Activated CD4-positive, alpha-beta memory T cell treated with anti-CD3 and anti-CD28 coated beads for 36 hours (primary cell): Measurements from ENCODE around the gene HMGB1. TPM values are rescaled to one million over a fixed set of nuclear protein-coding genes. Genes with fewer than 3 reads are reported as not detected.
A peak's percentile ranks its signal among the peaks of the same experiment; 100 is the strongest.

ENCODE experiments used
- CTCF ChIA-PET: fragments of 350-600 bp; sonication (Branson Sonifier 250); formaldehyde crosslinking; loops from one replicate; lab custom pipeline; 2021; ENCODE audit warnings: antibody characterized with exemption, inconsistent platforms; lab: Charles Lee
- POLR2A ChIA-PET: fragments of 350-600 bp; sonication (Branson Sonifier 250); formaldehyde crosslinking; loops from one replicate; lab custom pipeline; 2021; ENCODE audit warnings: antibody characterized with exemption; lab: Charles Lee
- DNase-seq: peaks from one replicate; pipeline ENCODE4 v3.0.0-alpha.2; 2020
- H3K27ac Mint-ChIP-seq: one replicate; pipeline ENCODE4 v1.8.0; 2021; ENCODE audit warnings: mixed read lengths
- H3K27me3 Mint-ChIP-seq: one replicate; pipeline ENCODE4 v1.8.0; 2021; ENCODE audit warnings: mixed read lengths
- H3K36me3 Mint-ChIP-seq: one replicate; pipeline ENCODE4 v1.8.0; 2021; ENCODE audit warnings: mixed read lengths
- H3K4me1 Mint-ChIP-seq: one replicate; pipeline ENCODE4 v1.8.0; 2021; ENCODE audit warnings: low read depth, mixed read lengths
- H3K4me3 Mint-ChIP-seq: one replicate; pipeline ENCODE4 v1.8.0; 2021; ENCODE audit warnings: mild to moderate bottlenecking, mixed read lengths
- H3K9me3 Mint-ChIP-seq: one replicate; pipeline ENCODE4 v1.8.0; 2021; ENCODE audit warnings: mixed read lengths
- intact Hi-C: fragments of 100-400 bp; cut with micrococcal nuclease; formaldehyde crosslinking; loops from one replicate; pipeline ENCODE4 v1.15.1; 2023
- total RNA-seq, 2 experiments: library from RNA; stranded (reverse); gene quantifications; one replicate each; pipeline ENCODE4 v1.2.3, GENCODE V29; 2021

HMGB1 gene
- total RNA-seq, result 100 to 1,000 TPM; 689 to 693 TPM

- Mint-ChIP-seq H3K27ac (peak within 1 kb of the TSS; percentile 99), H3K36me3 (peaks cover 29% of the 10 kb centered on the region), H3K4me1 (peaks cover 31% of the 10 kb centered on the region), H3K4me3 (peak within 1 kb of the TSS; percentile 89), H3K27me3 (peaks cover 3% of the 10 kb centered on the region), H3K9me3 (no peaks in the 10 kb centered on the region)
- peak; percentile 99 for DNase-seq
- CTCF ChIA-PET, result interaction anchor here (1.6 to 2.2 kb wide), 2 partner anchors 150 to 338 kb away, joined by 3 to 8 read pairs; no protein-coding TSS in a partner anchor
- intact Hi-C loops, result loop anchor here (1.0 to 10.0 kb wide), 13 partner anchors 35 to 871 kb away; partner anchors contain the start of genes KATNAL1, SLC7A1, UBE2L5 and UBL3
- POLR2A ChIA-PET, result interaction anchor here (0.5 to 3.8 kb wide), 11 partner anchors 9 to 616 kb away, joined by 3 to 46 read pairs (median 3); partner anchors contain the start of genes UBL3 and USPL1
Measured at GRCh38 chr13:30465593-30466357, at the start of gene HMGB1. Gene HMGB1 (minus strand): TSS chr13:30465936. CDS start chr13:30463680, 2,256 bp downstream.

GRCh38 chr13:30510811-30511371 lies 45.2 kb upstream of the HMGB1 start:
- Mint-ChIP-seq H3K27me3 (no peaks in the 10 kb centered on the region), H3K27ac (no peak overlapping the region), H3K4me1 (no peaks in the 10 kb centered on the region), H3K9me3 (no peaks in the 10 kb centered on the region), H3K36me3 (no peaks in the 10 kb centered on the region), H3K4me3 (no peak overlapping the region)
- POLR2A ChIA-PET, result no interaction called here
- CTCF ChIA-PET, result no interaction called here
- DNase-seq, result no peak
- intact Hi-C loops, result no loop called here

GRCh38 chr13:30510091-30510490 lies 44.4 kb upstream of the HMGB1 start:
- no peaks in the 10 kb centered on the region for H3K9me3 Mint-ChIP-seq
- CTCF ChIA-PET, result no interaction called here
- no peak overlapping the region for H3K4me3 Mint-ChIP-seq
- intact Hi-C loops, result no loop called here
- POLR2A ChIA-PET, result no interaction called here
- no peak for DNase-seq
- no peaks in the 10 kb centered on the region for H3K36me3 Mint-ChIP-seq
- H3K4me1 Mint-ChIP-seq, result no peaks in the 10 kb centered on the region
- no peak overlapping the region for H3K27ac Mint-ChIP-seq
- no peaks in the 10 kb centered on the region for H3K27me3 Mint-ChIP-seq

GRCh38 chr13:30509254-30510050 lies 43.7 kb upstream of the HMGB1 start:
- Mint-ChIP-seq H3K4me3 (no peak overlapping the region), H3K9me3 (no peaks in the 10 kb centered on the region), H3K4me1 (peaks cover 2% of the 10 kb centered on the region), H3K36me3 (no peaks in the 10 kb centered on the region), H3K27ac (no peak overlapping the region), H3K27me3 (no peaks in the 10 kb centered on the region)
- ChIA-PET POLR2A (interaction anchor here (0.6 kb wide), 1 partner anchor 18 kb away, joined by 4 read pairs; no protein-coding TSS in a partner anchor), CTCF (no interaction called here)
- DNase-seq, result no peak
- intact Hi-C loops, result no loop called here

DNA sequence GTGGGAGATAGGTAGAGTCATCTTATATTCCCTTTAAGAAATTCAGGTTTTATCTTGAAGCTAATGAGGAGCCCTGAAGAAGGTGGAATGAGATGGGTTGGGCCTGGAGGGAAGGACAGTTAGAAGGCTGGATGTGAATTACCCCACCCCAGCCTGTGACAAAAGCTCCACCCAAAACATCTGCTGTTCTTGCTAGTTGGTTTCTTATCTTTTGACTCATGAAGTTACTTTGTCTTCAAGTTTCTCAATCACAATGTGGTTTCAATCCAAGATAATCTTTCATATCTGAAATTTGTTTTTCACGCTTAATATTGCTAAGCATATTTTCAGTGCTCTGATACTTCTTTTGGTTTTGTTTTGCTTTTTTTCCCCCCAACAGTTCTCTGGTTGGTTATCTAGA lies 38.3 kb upstream of the HMGB1 start:
- CTCF ChIA-PET, result no interaction called here
- DNase-seq, result peak; percentile 32
- H3K27me3 Mint-ChIP-seq, result no peaks in the 10 kb centered on the region
- POLR2A ChIA-PET, result interaction anchor here (0.6 to 1.7 kb wide), 2 partner anchors 38 to 347 kb away, joined by 3 to 5 read pairs; partner anchors contain the start of gene HMGB1
- H3K9me3 Mint-ChIP-seq, result no peaks in the 10 kb centered on the region
- H3K36me3 Mint-ChIP-seq, result no peaks in the 10 kb centered on the region
- peaks cover 7% of the 10 kb centered on the region for H3K4me1 Mint-ChIP-seq
- no peak overlapping the region for H3K4me3 Mint-ChIP-seq
- H3K27ac Mint-ChIP-seq, result no peak overlapping the region
- intact Hi-C loops, result no loop called here

DNA sequence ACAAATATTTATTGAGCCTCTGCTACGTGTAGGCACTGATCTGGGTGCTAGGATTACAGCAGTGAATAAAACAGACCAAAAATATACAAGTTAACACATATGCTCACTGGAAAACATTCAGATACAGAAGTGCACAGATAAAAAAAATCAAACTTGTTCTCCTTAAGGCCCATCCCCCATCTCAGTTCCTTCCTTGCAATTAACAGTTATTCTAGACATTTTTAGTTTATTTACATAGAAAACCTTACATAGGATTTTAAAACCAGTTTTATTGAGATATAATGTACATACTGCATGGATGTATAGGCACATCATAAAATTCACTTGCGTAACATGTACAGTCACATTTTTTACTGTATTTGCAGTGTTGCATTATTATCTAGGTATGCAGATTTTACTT lies 36.5 kb upstream of the HMGB1 start:
- Mint-ChIP-seq H3K36me3 (no peaks in the 10 kb centered on the region), H3K9me3 (no peaks in the 10 kb centered on the region), H3K27me3 (no peaks in the 10 kb centered on the region), H3K4me3 (no peak overlapping the region), H3K4me1 (peaks cover 7% of the 10 kb centered on the region), H3K27ac (no peak overlapping the region)
- intact Hi-C loops, result no loop called here
- CTCF ChIA-PET, result no interaction called here
- no peak for DNase-seq
- POLR2A ChIA-PET, result no interaction called here

GRCh38 chr13:30499338-30499737 lies 33.6 kb upstream of the HMGB1 start:
- DNase-seq, result no peak
- ChIA-PET CTCF (no interaction called here), POLR2A (no interaction called here)
- intact Hi-C loops, result no loop called here
- no peaks in the 10 kb centered on the region for H3K36me3 Mint-ChIP-seq
- no peaks in the 10 kb centered on the region for H3K27me3 Mint-ChIP-seq
- H3K4me1 Mint-ChIP-seq, result peaks cover 4% of the 10 kb centered on the region
- no peaks in the 10 kb centered on the region for H3K9me3 Mint-ChIP-seq
- no peak overlapping the region for H3K4me3 Mint-ChIP-seq
- H3K27ac Mint-ChIP-seq, result no peak overlapping the region

DNA sequence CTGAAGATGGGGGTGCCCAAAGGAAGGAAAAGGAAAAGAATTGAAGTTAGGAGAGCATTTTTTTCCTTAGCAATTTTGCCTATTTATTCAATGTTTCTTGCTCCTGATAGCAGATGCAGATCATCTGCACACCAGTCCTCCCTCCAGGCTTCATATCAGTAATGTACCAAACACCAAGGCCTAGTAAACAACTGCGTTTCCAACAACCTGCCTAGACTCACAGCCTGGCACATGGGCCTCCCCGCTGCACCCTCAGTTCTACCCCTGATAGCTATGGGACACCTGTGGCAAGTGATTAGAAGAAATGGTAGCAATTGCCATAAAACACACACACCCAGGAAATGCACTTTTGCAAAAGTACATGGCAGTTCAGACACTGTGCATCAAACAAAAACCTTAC lies 30.4 kb upstream of the HMGB1 start:
- intact Hi-C loops, result no loop called here
- H3K27ac Mint-ChIP-seq, result no peak overlapping the region
- DNase-seq, result no peak
- ChIA-PET POLR2A (no interaction called here), CTCF (no interaction called here)
- H3K27me3 Mint-ChIP-seq, result no peaks in the 10 kb centered on the region
- H3K4me3 Mint-ChIP-seq, result no peak overlapping the region
- no peaks in the 10 kb centered on the region for H3K36me3 Mint-ChIP-seq
- no peaks in the 10 kb centered on the region for H3K9me3 Mint-ChIP-seq
- peaks cover 2% of the 10 kb centered on the region for H3K4me1 Mint-ChIP-seq

DNA sequence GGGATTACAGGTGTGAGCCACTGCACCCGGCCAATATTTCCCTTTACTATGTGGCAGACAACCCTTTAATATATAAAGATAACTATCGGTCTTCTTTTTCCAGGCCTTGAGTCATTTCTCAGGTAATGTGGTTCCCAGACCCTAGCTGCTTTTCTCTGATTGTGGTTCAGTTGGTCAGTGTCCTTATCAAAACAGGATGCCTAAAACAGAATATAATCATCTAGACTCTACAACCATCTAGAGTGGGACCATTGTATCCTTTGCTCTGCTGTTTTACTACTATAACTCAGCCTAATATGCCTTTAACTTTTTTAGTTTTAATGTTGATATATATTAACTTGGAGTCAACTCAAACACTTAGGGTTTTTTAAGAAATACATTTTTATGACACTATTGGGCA lies 30.0 kb upstream of the HMGB1 start:
- ChIA-PET POLR2A (no interaction called here), CTCF (no interaction called here)
- no peaks in the 10 kb centered on the region for H3K36me3 Mint-ChIP-seq
- H3K27me3 Mint-ChIP-seq, result no peaks in the 10 kb centered on the region
- H3K4me1 Mint-ChIP-seq, result peaks cover 2% of the 10 kb centered on the region
- intact Hi-C loops, result no loop called here
- H3K27ac Mint-ChIP-seq, result no peak overlapping the region
- no peak for DNase-seq
- no peaks in the 10 kb centered on the region for H3K9me3 Mint-ChIP-seq
- H3K4me3 Mint-ChIP-seq, result no peak overlapping the region

GRCh38 chr13:30493658-30494381 lies 28.1 kb upstream of the HMGB1 start:
- intact Hi-C loops, result no loop called here
- Mint-ChIP-seq H3K36me3 (no peaks in the 10 kb centered on the region), H3K4me3 (no peak overlapping the region), H3K27ac (no peak overlapping the region), H3K27me3 (no peaks in the 10 kb centered on the region), H3K9me3 (no peaks in the 10 kb centered on the region), H3K4me1 (no peaks in the 10 kb centered on the region)
- no peak for DNase-seq
- POLR2A ChIA-PET, result no interaction called here
- CTCF ChIA-PET, result no interaction called here

- no peaks in the 10 kb centered on the region for H3K9me3 Mint-ChIP-seq
- H3K4me1 Mint-ChIP-seq, result no peaks in the 10 kb centered on the region
- H3K36me3 Mint-ChIP-seq, result no peaks in the 10 kb centered on the region
- ChIA-PET POLR2A (no interaction called here), CTCF (interaction anchor here (0.8 kb wide), 1 partner anchor 274 kb away, joined by 3 read pairs; no protein-coding TSS in a partner anchor)
- no peak overlapping the region for H3K27ac Mint-ChIP-seq
- intact Hi-C loops, result no loop called here
- H3K27me3 Mint-ChIP-seq, result no peaks in the 10 kb centered on the region
- H3K4me3 Mint-ChIP-seq, result no peak overlapping the region
- DNase-seq, result no peak
Measured at GRCh38 chr13:30487075-30487470, 21.3 kb upstream of the HMGB1 start.
